Measurements from ENCODE around the gene TMEM135. TPM values are rescaled to one million over a fixed set of nuclear protein-coding genes. Genes with fewer than 3 reads are reported as not detected.

Gene TMEM135
- total and polyA plus RNA-seq, 2 experiments from 2014 or later = 11.0 to 11.9 TPM

DNA sequence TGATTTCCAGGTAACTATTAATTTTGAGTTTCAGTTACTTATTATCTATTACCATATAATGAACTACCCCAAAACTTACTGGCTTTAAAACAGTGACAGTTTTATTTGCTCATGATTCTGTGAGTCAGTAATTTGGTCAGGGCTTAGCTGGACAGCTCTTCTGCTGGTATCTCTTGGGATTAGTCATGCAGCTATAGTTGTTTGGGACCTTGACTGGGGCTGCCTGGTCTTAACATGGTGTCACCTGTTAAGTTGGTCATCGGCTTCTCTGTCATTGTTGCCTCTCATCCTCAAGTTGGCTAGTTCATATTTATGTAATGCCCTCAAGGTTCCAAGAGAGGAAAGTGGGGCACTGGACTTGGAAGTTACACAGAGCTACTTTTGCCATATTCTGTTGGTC lies 177.5 kb downstream of the TMEM135 start:
- TF ChIP-seq EZH2 (IDR thresholded peaks at IDR 0.05; ENCODE audit: insufficient read depth, poor library complexity, severe bottlenecking) = no peak
- no peak for TF ChIP-seq EZH2phosphoT487 (IDR thresholded peaks at IDR 0.05; ENCODE audit: insufficient read depth, low read depth)
- Histone ChIP-seq H3F3A (ENCODE audit: insufficient read depth) (no peaks in the 10 kb centered on the region), H3K36me3 (ENCODE audit: low read depth) (0 out of 2 replicates have a peak, but pooled peaks cover 3% of the 10 kb centered on the region), H3K9ac (no peak overlapping the region), H3K9me2 (ENCODE audit: insufficient read depth) (no peaks in the 10 kb centered on the region), H3K4me1 (ENCODE audit: insufficient read depth) (no peaks in the 10 kb centered on the region), H2AFZ (no peak overlapping the region), H3K27me3 (replicated peaks; ENCODE audit: insufficient read depth) (no peaks in the 10 kb centered on the region), H3K79me2 (ENCODE audit: insufficient read depth) (no peaks in the 10 kb centered on the region), H3K9me3 (ENCODE audit: low read depth) (no peaks in the 10 kb centered on the region), H3K4me3 (no peak overlapping the region), H3K4me2 (ENCODE audit: unreplicated experiment) (no peak overlapping the region), H4K20me1 (ENCODE audit: insufficient read depth) (no peaks in the 10 kb centered on the region), H3K27ac (no peak overlapping the region)
- 71 to 83% methylated on average over 1 of the region's 1 CpG for WGBS, 2 experiments (ENCODE audit: low coverage in 1 of 2, low lambda C conversion rate in 2 of 2, missing lambda C conversion rate in 2 of 2)
- in situ Hi-C loops (cut with MboI) = no loop called here
- no peak for DNase-seq

DNA sequence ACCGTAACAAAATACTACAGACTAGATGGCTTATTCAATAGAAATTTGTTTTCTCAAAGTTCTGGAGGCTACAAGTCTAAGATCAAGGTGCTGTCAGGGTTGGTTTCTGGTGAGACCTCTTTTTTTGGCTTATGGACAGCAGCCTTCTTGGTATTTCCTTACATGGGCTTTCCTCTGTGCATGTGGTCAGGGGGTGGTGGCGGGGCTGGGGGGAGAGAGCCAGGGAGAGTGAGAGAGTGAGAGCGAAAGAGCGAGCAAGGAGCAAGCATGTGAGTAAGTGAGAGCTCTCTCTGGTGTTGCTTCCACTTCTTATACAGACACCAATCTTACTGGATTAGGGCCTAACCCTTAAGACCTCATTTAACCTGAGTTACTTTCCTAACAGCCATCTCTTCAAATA lies 181.5 kb downstream of the TMEM135 start:
- Histone ChIP-seq H3K79me2 (ENCODE audit: insufficient read depth) (no peaks in the 10 kb centered on the region), H3F3A (ENCODE audit: insufficient read depth) (no peaks in the 10 kb centered on the region), H3K9ac (no peak overlapping the region), H2AFZ (no peak overlapping the region), H3K4me1 (ENCODE audit: insufficient read depth) (no peaks in the 10 kb centered on the region), H3K9me2 (ENCODE audit: insufficient read depth) (no peaks in the 10 kb centered on the region), H3K36me3 (ENCODE audit: low read depth) (0 out of 2 replicates have a peak, but pooled peaks cover 3% of the 10 kb centered on the region), H3K9me3 (ENCODE audit: low read depth) (no peaks in the 10 kb centered on the region), H3K27me3 (replicated peaks; ENCODE audit: insufficient read depth) (no peaks in the 10 kb centered on the region), H3K4me2 (ENCODE audit: unreplicated experiment) (no peak overlapping the region), H3K4me3 (no peak overlapping the region), H4K20me1 (ENCODE audit: insufficient read depth) (no peaks in the 10 kb centered on the region), H3K27ac (no peak overlapping the region)
- TF ChIP-seq EZH2phosphoT487 (IDR thresholded peaks at IDR 0.05; ENCODE audit: insufficient read depth, low read depth) (no peak), EZH2 (IDR thresholded peaks at IDR 0.05; ENCODE audit: insufficient read depth, poor library complexity, severe bottlenecking) (no peak)
- no peak for DNase-seq
- WGBS, 2 experiments (ENCODE audit: low coverage in 1 of 2, low lambda C conversion rate in 2 of 2, missing lambda C conversion rate in 2 of 2) = 83 to 85% methylated on average over 4 of the region's 4 CpGs
- in situ Hi-C loops (cut with MboI) = no loop called here

DNA sequence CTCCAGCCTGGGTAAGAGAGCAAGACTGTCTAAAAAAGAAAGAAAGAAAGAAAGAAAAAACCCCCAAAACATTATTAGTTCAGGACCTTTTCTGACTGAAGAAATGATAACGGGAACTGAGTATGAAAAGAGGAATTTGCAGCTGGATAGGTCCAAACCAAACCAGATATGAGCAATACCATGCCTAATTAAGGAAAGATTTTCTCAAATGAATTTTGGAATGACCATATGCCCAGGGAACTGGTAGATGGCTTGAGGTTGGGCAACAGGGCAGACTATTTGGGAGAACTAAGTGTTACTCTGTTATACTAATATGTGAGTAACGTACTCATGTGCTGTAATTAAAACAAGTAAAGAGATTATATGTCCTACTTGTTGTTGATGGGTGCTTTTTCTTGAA lies 186.1 kb downstream of the TMEM135 start:
- no peak overlapping the region for H3K4me3 ChIP-seq
- H3K4me2 ChIP-seq (ENCODE audit: unreplicated experiment) = no peak overlapping the region
- peak; percentile 31 for DNase-seq
- no peaks in the 10 kb centered on the region for H4K20me1 ChIP-seq (ENCODE audit: insufficient read depth)
- H3K9me3 ChIP-seq (ENCODE audit: low read depth) = no peaks in the 10 kb centered on the region
- H3F3A ChIP-seq (ENCODE audit: insufficient read depth) = no peaks in the 10 kb centered on the region
- no peaks in the 10 kb centered on the region for H3K4me1 ChIP-seq (ENCODE audit: insufficient read depth)
- H3K79me2 ChIP-seq (ENCODE audit: insufficient read depth) = no peaks in the 10 kb centered on the region
- H2AFZ ChIP-seq = no peak overlapping the region
- TF ChIP-seq EZH2phosphoT487 (IDR thresholded peaks at IDR 0.05; ENCODE audit: insufficient read depth, low read depth) (no peak), EZH2 (IDR thresholded peaks at IDR 0.05; ENCODE audit: insufficient read depth, poor library complexity, severe bottlenecking) (no peak)
- WGBS, 2 experiments (ENCODE audit: low coverage in 1 of 2, low lambda C conversion rate in 2 of 2, missing lambda C conversion rate in 2 of 2) = 77 to 94% methylated on average over 2 of the region's 2 CpGs
- H3K9ac ChIP-seq = no peak overlapping the region
- in situ Hi-C loops (cut with MboI) = no loop called here
- H3K9me2 ChIP-seq (ENCODE audit: insufficient read depth) = no peaks in the 10 kb centered on the region
- H3K27me3 ChIP-seq (replicated peaks; ENCODE audit: insufficient read depth) = no peaks in the 10 kb centered on the region
- H3K36me3 ChIP-seq (ENCODE audit: low read depth) = no peaks in the 10 kb centered on the region
- no peak overlapping the region for H3K27ac ChIP-seq

DNA sequence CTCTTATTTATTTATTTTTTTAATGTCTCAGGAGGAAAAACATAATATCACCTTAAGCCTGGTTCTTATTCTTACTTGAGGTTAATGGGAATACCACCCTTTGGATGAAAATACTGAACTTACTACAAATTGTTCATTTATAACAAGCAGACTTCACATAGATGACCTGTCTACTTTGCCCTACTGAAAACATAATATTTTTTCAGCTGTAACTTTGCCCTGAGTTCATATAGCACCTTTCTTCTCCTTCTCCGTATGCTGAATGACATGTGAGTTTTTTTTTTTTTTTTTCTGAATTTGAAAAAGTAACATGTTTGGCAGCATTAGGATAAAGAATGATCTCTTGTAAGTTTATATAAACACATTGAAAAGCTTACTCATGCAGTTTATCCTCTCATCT lies 186.8 kb downstream of the TMEM135 start:
- Histone ChIP-seq H3K27me3 (replicated peaks; ENCODE audit: insufficient read depth) (no peaks in the 10 kb centered on the region), H3K9ac (no peak overlapping the region), H3K4me3 (no peak overlapping the region), H3K4me1 (ENCODE audit: insufficient read depth) (no peaks in the 10 kb centered on the region), H3F3A (ENCODE audit: insufficient read depth) (no peaks in the 10 kb centered on the region), H4K20me1 (ENCODE audit: insufficient read depth) (no peaks in the 10 kb centered on the region), H3K36me3 (ENCODE audit: low read depth) (no peaks in the 10 kb centered on the region), H2AFZ (no peak overlapping the region), H3K79me2 (ENCODE audit: insufficient read depth) (no peaks in the 10 kb centered on the region), H3K9me3 (ENCODE audit: low read depth) (no peaks in the 10 kb centered on the region), H3K4me2 (ENCODE audit: unreplicated experiment) (no peak overlapping the region), H3K9me2 (ENCODE audit: insufficient read depth) (no peaks in the 10 kb centered on the region), H3K27ac (no peak overlapping the region)
- no peak for TF ChIP-seq EZH2 (IDR thresholded peaks at IDR 0.05; ENCODE audit: insufficient read depth, poor library complexity, severe bottlenecking)
- DNase-seq = no peak
- 54 to 62% methylated on average over 1 of the region's 1 CpG for whole genome bisulfite sequencing, 2 experiments (ENCODE audit: low coverage in 1 of 2, low lambda C conversion rate in 2 of 2, missing lambda C conversion rate in 2 of 2)
- in situ Hi-C loops (cut with MboI) = no loop called here

DNA sequence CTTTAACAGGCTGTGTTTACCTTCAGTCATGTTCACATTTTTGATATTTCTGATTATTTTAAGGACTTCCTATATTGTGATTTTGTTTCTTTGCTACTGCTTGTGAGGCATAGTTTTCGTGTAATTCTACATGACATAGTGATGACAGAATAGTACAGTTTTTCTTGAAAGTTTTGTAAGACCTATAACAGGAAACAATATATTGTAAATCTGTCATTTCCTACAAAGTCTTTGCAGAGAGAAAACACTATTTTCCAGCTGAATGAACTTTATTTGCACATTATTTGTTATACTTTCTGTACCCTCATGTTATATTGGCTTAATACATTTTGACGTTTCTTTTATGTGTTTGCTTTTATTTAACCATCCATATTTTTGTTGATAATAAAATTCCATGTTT lies 191.1 kb downstream of the TMEM135 start:
- no peak overlapping the region for H3K4me2 ChIP-seq (ENCODE audit: unreplicated experiment)
- no peak for TF ChIP-seq EZH2 (IDR thresholded peaks at IDR 0.05; ENCODE audit: insufficient read depth, poor library complexity, severe bottlenecking)
- H3K27me3 ChIP-seq (replicated peaks; ENCODE audit: insufficient read depth) = no peaks in the 10 kb centered on the region
- H3K36me3 ChIP-seq (ENCODE audit: low read depth) = no peaks in the 10 kb centered on the region
- no peaks in the 10 kb centered on the region for H3K79me2 ChIP-seq (ENCODE audit: insufficient read depth)
- H3K4me1 ChIP-seq (ENCODE audit: insufficient read depth) = no peaks in the 10 kb centered on the region
- H3K9ac ChIP-seq = no peak overlapping the region
- H3K27ac ChIP-seq = no peak overlapping the region
- no peak overlapping the region for H3K4me3 ChIP-seq
- no peaks in the 10 kb centered on the region for H4K20me1 ChIP-seq (ENCODE audit: insufficient read depth)
- WGBS, 2 experiments (ENCODE audit: low coverage in 1 of 2, low lambda C conversion rate in 2 of 2, missing lambda C conversion rate in 2 of 2) = 40 to 41% methylated on average over 2 of the region's 2 CpGs
- no peaks in the 10 kb centered on the region for H3K9me3 ChIP-seq (ENCODE audit: low read depth)
- no peaks in the 10 kb centered on the region for H3F3A ChIP-seq (ENCODE audit: insufficient read depth)
- H3K9me2 ChIP-seq (ENCODE audit: insufficient read depth) = no peaks in the 10 kb centered on the region
- DNase-seq = no peak
- no peak overlapping the region for H2AFZ ChIP-seq
- in situ Hi-C loops (cut with MboI) = no loop called here
